ENCODE measurements around the gene NR0B2.

The NR0B2 gene

GRCh38 chr1:26910343-26911160, 3.2 kb downstream of the NR0B2 start:
- Histone ChIP-seq H3K4me3 (ENCODE audit: severe bottlenecking) (no peak overlapping the region), H3K4me1 (ENCODE audit: insufficient read depth, poor library complexity, severe bottlenecking) (peaks cover 2% of the 10 kb centered on the region), H3K9me3 (ENCODE audit: severe bottlenecking) (no peaks in the 10 kb centered on the region), H3K27me3 (ENCODE audit: insufficient read depth, poor library complexity, severe bottlenecking) (no peaks in the 10 kb centered on the region), H3K27ac (ENCODE audit: poor library complexity, severe bottlenecking) (no peak overlapping the region), H3K36me3 (ENCODE audit: low read depth) (no peaks in the 10 kb centered on the region)
- ATAC-seq (ENCODE audit: low read depth), result no peak
- TF ChIP-seq, protein P1, sequence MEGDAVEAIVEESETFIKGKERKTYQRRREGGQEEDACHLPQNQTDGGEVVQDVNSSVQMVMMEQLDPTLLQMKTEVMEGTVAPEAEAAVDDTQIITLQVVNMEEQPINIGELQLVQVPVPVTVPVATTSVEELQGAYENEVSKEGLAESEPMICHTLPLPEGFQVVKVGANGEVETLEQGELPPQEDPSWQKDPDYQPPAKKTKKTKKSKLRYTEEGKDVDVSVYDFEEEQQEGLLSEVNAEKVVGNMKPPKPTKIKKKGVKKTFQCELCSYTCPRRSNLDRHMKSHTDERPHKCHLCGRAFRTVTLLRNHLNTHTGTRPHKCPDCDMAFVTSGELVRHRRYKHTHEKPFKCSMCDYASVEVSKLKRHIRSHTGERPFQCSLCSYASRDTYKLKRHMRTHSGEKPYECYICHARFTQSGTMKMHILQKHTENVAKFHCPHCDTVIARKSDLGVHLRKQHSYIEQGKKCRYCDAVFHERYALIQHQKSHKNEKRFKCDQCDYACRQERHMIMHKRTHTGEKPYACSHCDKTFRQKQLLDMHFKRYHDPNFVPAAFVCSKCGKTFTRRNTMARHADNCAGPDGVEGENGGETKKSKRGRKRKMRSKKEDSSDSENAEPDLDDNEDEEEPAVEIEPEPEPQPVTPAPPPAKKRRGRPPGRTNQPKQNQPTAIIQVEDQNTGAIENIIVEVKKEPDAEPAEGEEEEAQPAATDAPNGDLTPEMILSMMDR (IDR thresholded peaks at IDR 0.05; ENCODE audit: poor library complexity, severe bottlenecking), result no peak
- no peak for DNase-seq (ENCODE audit: low spot score)

DNA sequence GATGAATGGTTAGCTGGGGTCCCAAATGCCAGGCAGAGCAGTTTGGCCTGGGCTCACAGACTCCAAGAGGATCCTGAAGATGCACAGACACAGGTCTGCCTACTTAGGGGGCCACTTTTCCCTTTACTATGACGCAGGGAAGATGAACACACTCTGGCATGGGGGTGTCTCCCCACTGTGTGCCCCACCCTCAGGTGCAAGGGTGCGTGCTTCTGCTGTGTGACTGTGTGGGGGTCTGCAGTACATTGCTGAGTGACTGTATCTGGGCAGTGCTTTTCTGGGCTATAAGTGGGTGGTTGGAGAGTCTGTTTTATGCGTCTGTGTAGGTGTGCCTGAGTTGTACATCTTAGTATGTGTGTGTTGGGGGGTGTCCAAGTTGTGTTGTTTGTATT, 3.8 kb downstream of the NR0B2 start:
- TF ChIP-seq, protein P1 (IDR thresholded peaks at IDR 0.05; ENCODE audit: poor library complexity, severe bottlenecking), result no peak
- H3K4me1 ChIP-seq (ENCODE audit: insufficient read depth, poor library complexity, severe bottlenecking), result peaks cover 2% of the 10 kb centered on the region
- no peaks in the 10 kb centered on the region for H3K27me3 ChIP-seq (ENCODE audit: insufficient read depth, poor library complexity, severe bottlenecking)
- H3K4me3 ChIP-seq (ENCODE audit: severe bottlenecking), result no peak overlapping the region
- H3K27ac ChIP-seq (ENCODE audit: poor library complexity, severe bottlenecking), result no peak overlapping the region
- no peaks in the 10 kb centered on the region for H3K9me3 ChIP-seq (ENCODE audit: severe bottlenecking)
- DNase-seq (ENCODE audit: low spot score) (no peak), ATAC-seq (ENCODE audit: low read depth) (no peak)
- H3K36me3 ChIP-seq (ENCODE audit: low read depth), result no peaks in the 10 kb centered on the region

GRCh38 chr1:26907071-26907917, 6.5 kb downstream of the NR0B2 start:
- TF ChIP-seq, protein P1 (IDR thresholded peaks at IDR 0.05; ENCODE audit: poor library complexity, severe bottlenecking), result no peak
- H3K27ac ChIP-seq (ENCODE audit: poor library complexity, severe bottlenecking), result peak overlapping the region; percentile 18
- DNase-seq (ENCODE audit: low spot score) (peak; percentile 85), ATAC-seq (ENCODE audit: low read depth) (peak; percentile 98)
- no peak overlapping the region for H3K4me3 ChIP-seq (ENCODE audit: severe bottlenecking)
- H3K4me1 ChIP-seq (ENCODE audit: insufficient read depth, poor library complexity, severe bottlenecking), result peaks cover 2% of the 10 kb centered on the region
- H3K36me3 ChIP-seq (ENCODE audit: low read depth), result no peaks in the 10 kb centered on the region
- no peaks in the 10 kb centered on the region for H3K27me3 ChIP-seq (ENCODE audit: insufficient read depth, poor library complexity, severe bottlenecking)
- H3K9me3 ChIP-seq (ENCODE audit: severe bottlenecking), result no peaks in the 10 kb centered on the region

GRCh38 chr1:26900815-26901511, 12.8 kb downstream of the NR0B2 start:
- no peak for ATAC-seq (ENCODE audit: low read depth)
- H3K4me1 ChIP-seq (ENCODE audit: insufficient read depth, poor library complexity, severe bottlenecking), result peaks cover 7% of the 10 kb centered on the region
- TF ChIP-seq, protein P1 (IDR thresholded peaks at IDR 0.05; ENCODE audit: poor library complexity, severe bottlenecking), result no peak
- no peak for DNase-seq (ENCODE audit: low spot score)
- H3K27me3 ChIP-seq (ENCODE audit: insufficient read depth, poor library complexity, severe bottlenecking), result no peaks in the 10 kb centered on the region
- H3K9me3 ChIP-seq (ENCODE audit: severe bottlenecking), result no peaks in the 10 kb centered on the region
- peak overlapping the region; percentile 60 for H3K4me3 ChIP-seq (ENCODE audit: severe bottlenecking)
- H3K36me3 ChIP-seq (ENCODE audit: low read depth), result peaks cover 14% of the 10 kb centered on the region
- H3K27ac ChIP-seq (ENCODE audit: poor library complexity, severe bottlenecking), result peak overlapping the region; percentile 58
